SHP77 treated with DMSO at 0.1 percent for 48 hours (cell line): Measurements from ENCODE around the gene APAF1.
"Not testable (repeated sequence)": the region's sequence is repeated elsewhere in the genome, so short reads cannot be mapped to it uniquely, and the experiment has no call there.

ENCODE experiments used
- DNase-seq: peaks from one replicate; lab custom pipeline; 2025; lab: John Stamatoyannopoulos, UW

Gene APAF1, protein sequence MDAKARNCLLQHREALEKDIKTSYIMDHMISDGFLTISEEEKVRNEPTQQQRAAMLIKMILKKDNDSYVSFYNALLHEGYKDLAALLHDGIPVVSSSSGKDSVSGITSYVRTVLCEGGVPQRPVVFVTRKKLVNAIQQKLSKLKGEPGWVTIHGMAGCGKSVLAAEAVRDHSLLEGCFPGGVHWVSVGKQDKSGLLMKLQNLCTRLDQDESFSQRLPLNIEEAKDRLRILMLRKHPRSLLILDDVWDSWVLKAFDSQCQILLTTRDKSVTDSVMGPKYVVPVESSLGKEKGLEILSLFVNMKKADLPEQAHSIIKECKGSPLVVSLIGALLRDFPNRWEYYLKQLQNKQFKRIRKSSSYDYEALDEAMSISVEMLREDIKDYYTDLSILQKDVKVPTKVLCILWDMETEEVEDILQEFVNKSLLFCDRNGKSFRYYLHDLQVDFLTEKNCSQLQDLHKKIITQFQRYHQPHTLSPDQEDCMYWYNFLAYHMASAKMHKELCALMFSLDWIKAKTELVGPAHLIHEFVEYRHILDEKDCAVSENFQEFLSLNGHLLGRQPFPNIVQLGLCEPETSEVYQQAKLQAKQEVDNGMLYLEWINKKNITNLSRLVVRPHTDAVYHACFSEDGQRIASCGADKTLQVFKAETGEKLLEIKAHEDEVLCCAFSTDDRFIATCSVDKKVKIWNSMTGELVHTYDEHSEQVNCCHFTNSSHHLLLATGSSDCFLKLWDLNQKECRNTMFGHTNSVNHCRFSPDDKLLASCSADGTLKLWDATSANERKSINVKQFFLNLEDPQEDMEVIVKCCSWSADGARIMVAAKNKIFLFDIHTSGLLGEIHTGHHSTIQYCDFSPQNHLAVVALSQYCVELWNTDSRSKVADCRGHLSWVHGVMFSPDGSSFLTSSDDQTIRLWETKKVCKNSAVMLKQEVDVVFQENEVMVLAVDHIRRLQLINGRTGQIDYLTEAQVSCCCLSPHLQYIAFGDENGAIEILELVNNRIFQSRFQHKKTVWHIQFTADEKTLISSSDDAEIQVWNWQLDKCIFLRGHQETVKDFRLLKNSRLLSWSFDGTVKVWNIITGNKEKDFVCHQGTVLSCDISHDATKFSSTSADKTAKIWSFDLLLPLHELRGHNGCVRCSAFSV (N-terminal part only)

DNA sequence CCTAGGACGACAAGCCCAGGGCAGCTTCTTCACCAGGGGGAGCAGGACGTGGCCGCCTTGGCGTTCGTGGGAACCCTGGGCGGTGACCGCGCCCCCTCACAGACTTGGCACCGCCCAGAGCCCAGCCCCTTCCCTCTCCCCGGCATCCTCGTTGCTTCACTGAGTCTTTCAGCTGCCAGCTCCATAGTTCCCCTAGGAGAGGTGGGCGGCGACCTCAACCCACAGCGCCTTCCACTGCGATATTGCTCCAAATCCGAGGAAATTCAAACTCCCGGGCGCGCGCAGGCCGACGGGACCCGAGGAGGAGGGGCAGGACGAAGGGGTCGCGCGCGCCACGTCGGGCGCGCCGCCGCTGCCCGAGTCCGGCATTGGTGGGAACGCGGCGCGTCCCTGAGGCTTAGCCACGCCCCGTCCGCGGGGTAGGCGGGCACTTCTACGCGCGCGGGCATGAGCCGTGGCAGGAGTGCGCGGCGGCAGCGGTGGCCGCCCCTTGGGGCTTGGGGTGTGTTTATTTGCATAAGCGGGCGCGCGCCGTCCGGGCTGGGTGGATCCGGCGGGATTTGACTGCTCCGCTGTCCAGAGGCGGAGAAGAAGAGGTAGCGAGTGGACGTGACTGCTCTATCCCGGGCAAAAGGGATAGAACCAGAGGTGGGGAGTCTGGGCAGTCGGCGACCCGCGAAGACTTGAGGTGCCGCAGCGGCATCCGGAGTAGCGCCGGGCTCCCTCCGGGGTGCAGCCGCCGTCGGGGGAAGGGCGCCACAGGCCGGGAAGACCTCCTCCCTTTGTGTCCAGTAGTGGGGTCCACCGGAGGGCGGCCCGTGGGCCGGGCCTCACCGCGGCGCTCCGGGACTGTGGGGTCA lies at the start of gene APAF1, which contains the start of gene IKBIP:
Gene APAF1 (plus strand): TSS at position 579 of the 860 bp plus-strand sequence. CDS start 3,070 bp downstream, outside the sequence.
Gene IKBIP (minus strand): TSS at position 77 of the 860 bp plus-strand sequence. CDS start 87 bp downstream, outside the sequence.
- peak; percentile 87 for DNase-seq

DNA sequence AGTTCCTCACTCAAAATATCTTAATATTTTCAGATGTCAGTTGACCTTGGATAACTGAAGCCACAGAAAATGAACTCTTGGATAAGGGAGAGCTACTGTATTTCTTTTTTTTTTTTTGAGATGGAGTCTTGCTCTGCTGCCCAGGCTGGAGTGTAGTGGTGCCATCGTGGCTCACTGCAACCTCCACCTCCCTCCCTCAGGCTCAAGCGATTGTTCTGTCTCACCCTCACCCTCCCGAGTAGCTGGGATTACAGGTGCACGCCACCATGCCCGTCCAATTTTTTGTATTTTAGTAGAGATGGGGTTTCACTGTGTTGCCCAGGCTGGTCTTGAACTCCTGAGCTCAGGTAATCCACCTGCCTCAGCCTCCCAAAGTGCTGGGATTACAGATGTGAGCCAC lies 47.8 kb upstream of the APAF1 start:
- DNase-seq = not testable (repeated sequence)

DNA sequence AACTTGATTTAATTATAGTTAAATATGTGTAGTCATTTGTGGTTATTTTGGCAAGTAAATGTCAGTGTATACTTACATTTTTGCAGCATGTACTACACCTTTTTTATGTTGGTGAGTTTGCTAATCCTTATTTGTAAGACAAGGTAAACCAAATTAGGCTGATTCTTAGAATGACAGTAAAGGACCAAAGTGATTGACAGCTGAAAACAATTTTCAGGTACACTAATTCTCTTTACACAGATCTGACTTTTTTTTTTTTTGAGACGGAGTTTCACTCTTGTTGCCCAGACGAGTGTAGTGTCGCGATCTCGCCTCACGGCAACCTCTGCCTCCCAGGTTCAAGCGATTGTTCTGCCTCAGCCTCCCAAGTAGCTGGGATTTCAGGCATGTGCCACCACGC lies 43.2 kb upstream of the APAF1 start:
- DNase-seq = no peak

DNA sequence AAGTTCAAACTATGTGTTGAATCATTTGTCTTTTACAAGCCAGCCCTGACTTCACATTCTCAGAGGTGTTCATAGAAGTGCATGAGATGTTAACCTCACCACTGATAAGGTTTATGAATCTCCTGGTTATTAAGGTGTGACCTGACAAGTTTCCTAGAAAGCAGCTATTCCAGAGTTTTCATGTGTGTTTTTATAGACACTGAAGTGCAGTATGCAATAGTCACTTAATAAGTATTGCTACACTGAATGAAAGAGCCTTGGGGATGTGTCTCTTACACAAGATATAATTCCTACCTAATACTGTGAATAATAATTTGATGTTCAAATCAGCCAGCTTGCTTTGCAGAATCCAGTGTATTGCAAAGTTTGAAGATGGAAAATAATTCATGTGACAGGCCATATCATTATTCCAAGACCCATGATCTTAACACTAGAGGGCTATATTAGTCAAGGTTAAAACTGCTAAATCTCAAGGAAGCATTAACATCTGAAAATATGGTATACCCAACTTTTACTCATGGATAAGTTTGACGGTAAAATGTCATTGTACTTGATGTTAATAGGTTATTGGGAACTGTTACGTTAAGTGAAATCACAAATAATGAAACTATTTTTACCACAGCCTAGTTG lies 38.6 kb upstream of the APAF1 start:
- no peak for DNase-seq

DNA sequence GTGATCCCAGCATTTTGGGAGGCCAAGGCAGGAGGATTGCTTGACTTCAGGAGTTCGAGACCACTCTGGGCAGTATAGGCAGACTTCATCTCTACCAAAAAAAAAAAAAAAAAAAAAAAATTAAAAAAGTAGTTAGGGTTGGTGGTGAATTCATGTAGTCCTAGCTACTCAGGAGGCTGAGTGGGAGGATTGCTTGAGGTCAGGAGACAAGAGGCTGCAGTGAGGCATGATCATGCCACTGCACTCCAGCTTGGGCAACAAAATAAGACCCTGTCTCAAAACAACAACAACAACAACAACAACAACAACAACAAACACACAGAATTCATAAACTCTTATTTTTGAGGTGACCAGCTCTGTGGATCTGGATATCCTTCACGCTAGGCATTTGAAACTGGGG lies 34.5 kb upstream of the APAF1 start:
- DNase-seq = no peak

DNA sequence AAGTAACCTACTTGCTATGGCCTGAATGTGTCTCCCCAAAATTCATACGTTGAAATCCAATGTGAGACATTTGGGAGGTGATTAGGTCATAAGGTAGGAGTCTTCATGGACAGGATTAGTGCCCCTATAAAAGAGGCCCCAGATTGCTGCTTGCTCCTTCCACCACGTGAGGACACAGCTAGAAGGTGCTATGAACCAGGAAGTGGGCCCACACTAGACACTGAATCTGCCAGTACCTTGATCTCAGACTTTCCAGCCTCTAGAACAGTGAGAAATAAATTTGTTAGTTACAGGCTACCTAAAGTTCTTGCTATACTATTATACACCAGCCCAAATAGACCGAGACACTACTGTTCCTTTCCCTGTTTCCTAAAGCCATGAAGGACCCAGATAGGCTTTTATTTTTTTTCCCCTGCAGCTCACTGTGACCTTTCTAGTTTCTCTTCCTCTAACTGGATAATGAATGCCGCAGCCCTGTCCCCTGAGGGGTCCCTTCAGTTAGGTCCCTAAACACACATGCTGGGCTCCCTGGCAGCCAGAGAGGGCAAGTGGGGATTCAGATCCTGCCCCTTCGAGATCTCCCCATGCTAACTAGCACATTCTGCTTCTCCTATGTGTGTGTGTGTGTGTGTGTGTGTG lies 32.3 kb upstream of the APAF1 start:
- DNase-seq = no peak

DNA sequence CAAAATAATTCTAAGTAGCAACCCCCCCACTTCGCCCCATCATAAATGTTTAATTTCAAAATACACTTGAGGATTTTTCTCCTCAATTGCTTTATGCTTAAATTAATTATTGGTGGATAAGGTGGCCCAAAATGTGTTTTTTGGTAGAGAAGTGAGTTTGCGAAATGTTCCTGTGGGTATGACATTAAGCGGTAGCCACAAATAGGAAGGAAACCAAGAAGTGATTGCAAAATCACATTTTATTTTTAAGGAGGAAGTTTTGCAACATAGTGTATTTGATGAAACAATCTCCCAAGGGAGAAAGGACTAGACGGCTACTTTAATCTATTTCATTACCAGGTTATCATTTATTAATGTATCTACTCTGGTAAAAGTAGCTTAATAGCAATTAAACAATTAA lies 26.1 kb upstream of the APAF1 start:
- no peak for DNase-seq

DNA sequence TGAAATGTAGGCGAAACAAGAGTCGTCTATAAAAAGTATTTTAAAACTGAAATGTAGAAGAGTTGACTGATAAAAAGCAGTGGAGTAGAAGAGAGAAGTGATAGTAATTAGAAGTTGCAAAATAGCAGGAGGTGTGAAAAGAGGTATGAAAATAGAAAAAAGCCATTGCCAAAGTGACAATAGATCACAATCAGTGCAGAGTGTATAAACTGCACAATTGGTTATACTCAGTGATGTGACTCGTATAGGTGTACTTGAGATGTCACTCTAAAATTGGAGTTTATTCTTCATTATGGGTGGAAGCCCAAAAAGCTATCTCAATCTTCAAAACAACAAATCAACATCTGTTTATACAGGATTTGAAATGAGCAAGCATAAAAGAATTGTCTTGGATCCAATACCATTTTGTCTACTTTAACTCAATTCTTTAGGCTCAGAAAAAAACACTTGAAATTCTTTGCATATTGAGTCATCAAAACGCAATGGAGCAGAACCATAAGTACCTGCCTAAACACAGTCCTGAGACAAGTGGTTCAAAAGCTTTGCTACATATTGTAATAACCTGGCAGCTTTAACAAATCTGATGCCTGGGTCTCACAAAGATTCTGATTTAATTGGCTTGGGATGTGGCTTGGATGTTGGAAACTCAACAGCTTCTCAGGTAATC lies 9.3 kb upstream of the APAF1 start:
- DNase-seq = no peak

DNA sequence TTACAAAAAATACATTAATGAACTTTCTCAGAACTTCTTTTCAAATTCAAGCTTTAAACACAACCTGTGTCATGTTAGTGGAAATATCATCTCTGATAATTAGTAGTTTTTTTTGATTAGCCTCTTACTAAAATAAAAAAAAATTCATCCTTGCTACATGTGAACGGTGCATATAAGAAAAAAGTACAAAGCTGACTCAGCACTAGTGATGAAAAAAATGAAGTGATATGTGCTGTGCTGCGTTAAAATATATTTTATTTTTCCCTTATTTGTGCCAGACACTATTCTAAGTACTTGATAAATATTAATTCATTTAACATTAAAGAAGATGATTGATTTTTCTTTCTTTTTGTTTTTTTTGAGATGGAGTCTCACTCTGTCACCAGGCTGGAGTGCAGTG lies 8.0 kb upstream of the APAF1 start:
- no peak for DNase-seq

DNA sequence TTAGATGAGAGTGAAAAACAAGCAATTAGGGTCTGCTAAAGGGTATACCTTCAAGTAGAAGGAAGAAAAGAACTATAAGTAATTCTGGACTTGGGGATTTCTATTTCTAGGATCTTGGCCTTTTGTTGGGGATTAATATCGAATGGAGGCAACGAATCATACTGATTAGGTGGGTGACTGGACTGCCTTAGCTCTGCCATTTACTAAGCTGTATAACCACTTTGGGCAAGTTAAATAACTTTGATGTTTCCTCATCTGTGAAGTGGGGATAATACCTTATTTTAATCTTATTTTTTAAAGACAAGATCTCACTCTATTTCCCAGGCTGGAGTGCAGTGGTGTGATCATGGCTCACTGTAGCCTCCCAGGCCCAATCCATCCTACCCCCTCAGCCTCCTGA lies 7.1 kb upstream of the APAF1 start:
- DNase-seq = no peak

DNA sequence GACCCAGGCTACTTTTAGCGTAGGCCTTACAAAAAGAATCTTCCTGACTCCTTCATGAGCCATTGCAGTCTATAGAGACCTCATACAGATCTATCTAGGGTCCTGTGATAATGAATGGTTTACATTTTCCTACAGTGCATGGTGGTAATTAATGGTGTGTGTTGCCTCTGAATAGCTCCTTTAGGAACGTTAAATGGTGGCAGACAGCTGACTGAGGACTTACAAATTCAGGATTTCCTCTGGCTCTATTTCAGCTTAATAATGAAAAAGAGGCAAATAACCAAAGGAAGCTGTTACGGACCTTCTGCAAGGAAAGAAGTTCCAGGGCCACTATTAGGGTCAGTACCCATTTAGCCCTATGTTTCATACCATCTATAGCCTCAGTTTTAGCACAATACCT lies 5.6 kb upstream of the APAF1 start:
- no peak for DNase-seq

DNA sequence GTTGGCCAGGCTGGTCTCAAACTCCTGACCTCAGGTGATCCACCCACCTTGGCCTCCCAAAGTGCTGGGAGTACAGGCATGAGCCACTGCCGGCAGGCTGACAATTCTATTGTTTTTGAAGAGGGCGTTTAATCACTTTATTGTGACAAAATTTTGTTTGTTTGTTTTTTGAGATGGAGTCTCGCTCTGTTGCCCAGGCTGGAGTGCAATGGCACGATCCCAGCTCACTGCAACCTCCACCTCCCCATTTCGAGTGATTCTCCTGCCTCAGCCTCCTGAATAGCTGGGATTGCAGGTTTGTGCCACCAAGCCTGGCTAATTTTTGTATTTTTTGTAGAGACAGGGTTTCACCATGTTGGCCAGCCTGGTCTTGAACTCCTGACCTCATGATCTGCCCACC lies 2.3 kb upstream of the APAF1 start:
- DNase-seq = not testable (repeated sequence)

DNA sequence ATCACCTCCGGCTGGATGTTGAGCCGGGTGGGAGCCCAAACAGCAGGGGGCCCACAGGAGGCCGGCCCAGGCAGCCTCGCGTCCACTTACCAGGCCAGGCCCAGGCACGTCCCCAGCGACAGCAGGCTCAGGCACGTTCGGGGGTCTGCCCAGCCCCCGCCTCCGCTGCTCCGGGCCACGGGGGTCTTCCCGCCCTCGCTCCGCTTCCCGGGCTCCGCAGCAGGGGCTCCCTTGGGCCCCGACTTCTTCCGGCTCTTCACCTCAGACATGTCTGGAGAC lies 718 bp upstream of the APAF1 start:
- DNase-seq = no peak

DNA sequence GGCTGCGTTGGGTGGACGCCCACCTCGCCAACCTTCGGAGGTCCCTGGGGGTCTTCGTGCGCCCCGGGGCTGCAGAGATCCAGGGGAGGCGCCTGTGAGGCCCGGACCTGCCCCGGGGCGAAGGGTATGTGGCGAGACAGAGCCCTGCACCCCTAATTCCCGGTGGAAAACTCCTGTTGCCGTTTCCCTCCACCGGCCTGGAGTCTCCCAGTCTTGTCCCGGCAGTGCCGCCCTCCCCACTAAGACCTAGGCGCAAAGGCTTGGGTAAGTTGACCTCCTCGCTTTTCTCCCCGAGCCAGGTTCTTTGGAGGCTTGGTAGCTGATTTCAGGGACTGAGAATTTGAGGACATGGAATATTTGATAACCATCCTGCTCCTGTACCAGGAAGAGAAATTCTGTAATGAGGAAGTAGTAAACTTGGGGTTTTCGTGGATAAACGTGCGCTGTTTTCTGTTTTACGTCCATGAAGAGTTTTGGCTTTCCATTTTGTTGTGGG lies 530 bp downstream of the APAF1 start:
- no peak for DNase-seq

DNA sequence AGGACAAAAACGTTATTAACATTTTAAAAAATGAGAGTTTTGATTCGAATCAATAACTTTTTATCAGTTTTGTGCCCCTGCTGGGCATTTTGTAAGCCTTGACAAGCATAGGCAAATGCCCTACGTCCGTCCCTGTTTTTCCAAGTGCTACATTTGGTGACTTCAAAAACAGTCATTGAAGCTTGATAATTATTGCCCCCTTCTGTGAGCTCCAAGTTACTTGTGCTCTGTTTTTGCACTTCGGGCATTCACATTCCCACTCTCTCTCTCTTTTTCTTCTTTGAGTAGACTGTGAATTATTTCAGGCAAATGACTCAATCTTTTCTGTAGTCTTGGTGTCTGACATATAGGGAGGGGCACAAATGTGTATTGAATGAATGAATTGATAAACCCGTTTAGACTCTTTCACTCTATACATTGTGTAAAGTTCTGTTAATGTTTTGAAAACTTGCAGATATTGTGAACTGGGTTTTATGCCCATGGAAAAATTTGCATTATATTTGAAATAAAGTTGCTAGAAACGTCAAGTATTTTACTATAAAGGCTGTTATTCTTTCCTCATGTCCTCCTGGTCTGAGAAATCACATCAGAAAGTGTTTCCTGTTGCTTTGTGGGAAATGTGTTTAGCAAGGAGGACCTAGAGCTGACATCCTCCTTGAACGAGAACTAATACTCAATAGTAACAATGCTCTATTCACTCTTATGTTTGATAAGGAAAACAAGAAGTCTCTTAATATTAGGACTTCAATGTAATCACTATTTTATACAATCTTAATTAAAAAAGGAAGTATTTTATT lies 1.4 kb downstream of the APAF1 start:
- DNase-seq = no peak

DNA sequence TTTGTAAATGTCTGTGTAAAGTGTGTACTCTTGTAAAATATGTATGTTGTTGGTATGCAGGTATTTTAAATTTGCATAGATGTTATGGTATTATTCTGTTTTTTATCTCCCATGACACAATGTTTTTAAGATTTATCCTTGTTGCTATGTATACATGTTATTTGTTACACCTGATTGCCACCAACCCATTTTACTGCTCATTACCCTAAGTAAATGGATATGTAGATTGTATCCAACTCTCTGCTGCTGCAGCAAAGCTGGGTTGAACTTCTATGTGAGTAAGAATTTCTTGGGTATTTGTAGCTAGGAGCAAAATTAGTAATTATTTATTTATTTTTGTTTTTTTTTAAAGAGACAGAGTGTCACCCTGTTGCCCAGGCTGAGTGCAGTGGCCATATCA lies 6.2 kb downstream of the APAF1 start:
- no peak for DNase-seq

DNA sequence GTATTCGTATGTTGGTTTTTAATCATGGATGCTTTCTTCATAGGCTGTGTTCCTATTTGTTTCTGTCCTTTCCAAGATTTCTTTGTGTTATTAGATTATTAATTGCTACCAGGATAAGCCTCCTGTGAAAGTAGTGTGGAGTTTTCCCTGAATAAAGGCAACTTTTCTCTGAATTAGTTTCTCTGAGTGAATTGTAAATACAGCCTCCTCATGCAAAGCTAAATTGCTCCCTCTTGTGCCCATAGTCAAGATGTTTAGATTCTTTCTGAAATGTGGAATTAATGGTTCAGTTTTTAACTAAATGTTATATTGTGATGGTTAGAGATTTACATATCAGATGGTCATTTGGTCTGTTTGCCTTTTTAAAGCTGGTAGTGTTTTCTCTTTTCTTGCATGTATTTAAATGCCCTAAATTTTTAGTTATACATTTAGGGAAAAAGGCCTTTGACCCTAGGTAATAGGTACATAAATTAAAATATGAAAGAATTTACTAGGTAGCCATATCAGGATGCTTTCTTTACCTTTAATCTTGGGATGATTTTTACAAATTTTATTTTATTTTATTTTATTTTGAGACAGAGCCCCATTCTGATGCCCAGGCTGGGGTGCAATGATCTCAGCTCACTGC lies 8.9 kb downstream of the APAF1 start:
- DNase-seq = no peak

DNA sequence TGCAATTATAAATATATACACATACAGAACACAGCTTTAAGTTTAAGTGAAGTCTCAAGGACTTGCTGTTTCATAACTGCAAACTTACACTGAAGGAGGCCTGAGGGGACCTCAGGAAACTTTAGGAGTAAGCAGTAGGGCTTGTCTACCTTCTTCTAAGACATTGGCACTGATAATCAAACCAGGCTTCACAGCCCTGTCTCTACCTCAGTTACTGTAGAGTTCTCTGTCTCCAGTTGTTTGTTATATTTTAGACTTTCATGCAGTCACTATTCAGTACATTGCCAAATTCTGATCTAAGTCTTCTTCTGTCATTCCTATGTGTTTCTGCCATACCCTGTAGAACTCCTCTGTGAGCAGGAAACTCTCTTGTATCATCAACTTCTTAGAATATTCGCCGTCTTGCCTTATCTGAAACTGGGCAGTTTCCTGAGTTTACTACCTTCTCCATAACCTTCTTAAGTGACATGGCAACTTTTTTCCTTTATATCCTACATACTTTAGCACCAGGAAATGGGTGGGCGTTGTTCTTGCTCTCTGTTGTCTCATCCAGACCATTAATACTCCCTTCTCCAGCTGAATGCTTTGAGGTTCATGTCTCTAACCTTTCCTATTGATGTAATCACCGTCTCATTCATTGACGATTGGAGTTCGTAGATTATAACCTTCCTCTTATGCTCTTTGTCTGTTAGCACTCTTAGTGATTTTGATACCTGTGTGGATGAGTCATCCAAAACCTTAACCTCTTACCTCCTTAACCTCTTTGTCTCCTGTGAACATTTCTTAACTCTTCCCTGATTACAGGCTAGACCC lies 11.4 kb downstream of the APAF1 start:
- no peak for DNase-seq
